Mesothelial cell of epicardium (in vitro differentiated cells): ENCODE measurements around the gene ZSWIM7. TPM values are rescaled to one million over a fixed set of nuclear protein-coding genes. Genes with fewer than 3 reads are reported as not detected.

ENCODE experiments used
- DNase-seq, 2 experiments: peaks; one replicate each; pipeline ENCODE4 v3.0.0; 2021; ENCODE audit warnings: low spot score in 2 of 2; ENCODE audit not compliant: unreplicated experiment in 2 of 2
- H3K27ac Mint-ChIP-seq: 2 replicates; pipeline ENCODE4 v1.8.0; 2021; ENCODE audit warnings: mixed read lengths
- H3K27me3 Mint-ChIP-seq: 2 replicates; pipeline ENCODE4 v1.8.0; 2021; ENCODE audit warnings: low read depth, mixed read lengths
- H3K36me3 Mint-ChIP-seq: 2 replicates; pipeline ENCODE4 v1.8.0; 2021; ENCODE audit warnings: mixed read lengths
- H3K4me1 Mint-ChIP-seq: 2 replicates; pipeline ENCODE4 v1.8.0; 2021; ENCODE audit warnings: mixed read lengths
- H3K4me3 Mint-ChIP-seq: 2 replicates; pipeline ENCODE4 v1.8.0; 2021; ENCODE audit warnings: mild to moderate bottlenecking, moderate library complexity, mixed read lengths
- H3K9me3 Mint-ChIP-seq: 2 replicates; pipeline ENCODE4 v1.8.0; 2021; ENCODE audit warnings: mixed read lengths
- total RNA-seq: library from RNA; stranded (reverse); gene quantifications from 3 replicates; pipeline ENCODE4 v1.2.1, GENCODE V29; 2021
- TF ChIP-seq, protein P1 (sequence below): fragments of 200-600 bp; sonication (generic); IDR thresholded peaks from one replicate; pipeline ENCODE4 v1.5.0; 2021; ENCODE audit warnings: antibody characterized with exemption; ENCODE audit not compliant: unreplicated experiment

ZSWIM7 gene
- total RNA-seq, 1 donor from 2014 or later, result 29.2 TPM

DNA sequence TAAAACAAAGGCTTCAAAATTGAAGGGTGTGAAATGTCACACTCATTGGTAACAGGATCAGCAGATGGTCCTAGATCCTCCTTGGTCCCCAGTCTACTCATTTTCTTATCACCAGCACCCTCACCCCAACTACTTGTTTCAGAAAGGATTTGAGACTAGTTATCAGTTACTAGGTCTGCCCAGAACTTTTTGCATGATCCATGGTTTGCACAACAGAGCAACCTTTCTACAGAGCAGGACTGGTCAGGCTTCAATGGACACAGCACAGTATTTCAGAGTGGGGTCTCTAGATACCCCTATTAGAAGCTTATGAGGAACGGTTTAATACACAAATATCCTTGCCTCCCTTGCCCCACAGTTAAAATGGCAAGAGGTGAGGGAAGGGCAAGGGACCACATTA lies 25.7 kb upstream of the ZSWIM7 start:
- no peak overlapping the region for H3K27ac Mint-ChIP-seq
- no peaks in the 10 kb centered on the region for H3K27me3 Mint-ChIP-seq
- TF ChIP-seq, protein P1, sequence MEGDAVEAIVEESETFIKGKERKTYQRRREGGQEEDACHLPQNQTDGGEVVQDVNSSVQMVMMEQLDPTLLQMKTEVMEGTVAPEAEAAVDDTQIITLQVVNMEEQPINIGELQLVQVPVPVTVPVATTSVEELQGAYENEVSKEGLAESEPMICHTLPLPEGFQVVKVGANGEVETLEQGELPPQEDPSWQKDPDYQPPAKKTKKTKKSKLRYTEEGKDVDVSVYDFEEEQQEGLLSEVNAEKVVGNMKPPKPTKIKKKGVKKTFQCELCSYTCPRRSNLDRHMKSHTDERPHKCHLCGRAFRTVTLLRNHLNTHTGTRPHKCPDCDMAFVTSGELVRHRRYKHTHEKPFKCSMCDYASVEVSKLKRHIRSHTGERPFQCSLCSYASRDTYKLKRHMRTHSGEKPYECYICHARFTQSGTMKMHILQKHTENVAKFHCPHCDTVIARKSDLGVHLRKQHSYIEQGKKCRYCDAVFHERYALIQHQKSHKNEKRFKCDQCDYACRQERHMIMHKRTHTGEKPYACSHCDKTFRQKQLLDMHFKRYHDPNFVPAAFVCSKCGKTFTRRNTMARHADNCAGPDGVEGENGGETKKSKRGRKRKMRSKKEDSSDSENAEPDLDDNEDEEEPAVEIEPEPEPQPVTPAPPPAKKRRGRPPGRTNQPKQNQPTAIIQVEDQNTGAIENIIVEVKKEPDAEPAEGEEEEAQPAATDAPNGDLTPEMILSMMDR, result no peak
- DNase-seq, result no peak
- no peaks in the 10 kb centered on the region for H3K4me1 Mint-ChIP-seq
- H3K9me3 Mint-ChIP-seq, result peaks cover 3% of the 10 kb centered on the region
- peaks cover 61% of the 10 kb centered on the region for H3K36me3 Mint-ChIP-seq
- no peak overlapping the region for H3K4me3 Mint-ChIP-seq

DNA sequence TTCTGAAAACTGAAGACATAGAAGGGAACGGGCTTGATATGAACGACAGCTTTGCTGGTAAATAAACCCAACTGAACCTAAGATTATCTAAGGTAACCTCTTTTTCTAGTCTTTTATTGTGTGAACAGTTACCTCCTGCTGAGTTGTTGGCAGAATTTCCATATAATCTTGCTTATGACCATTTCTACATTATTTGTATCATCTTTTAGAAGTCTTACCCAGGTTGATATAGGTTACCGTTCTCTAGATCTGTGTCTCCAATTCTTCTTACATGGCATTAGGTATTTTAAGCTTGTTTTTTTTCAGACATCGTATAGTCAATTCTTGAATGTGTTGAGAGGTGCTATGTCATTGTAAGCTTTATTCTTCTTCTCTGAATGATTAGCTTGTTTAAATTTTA lies 24.4 kb upstream of the ZSWIM7 start:
- peaks cover 58% of the 10 kb centered on the region for H3K36me3 Mint-ChIP-seq
- TF ChIP-seq, protein P1, result no peak

GRCh38 chr17:16019347-16019746 lies 19.8 kb upstream of the ZSWIM7 start:
- no peaks in the 10 kb centered on the region for H3K4me1 Mint-ChIP-seq
- no peak for DNase-seq
- TF ChIP-seq, protein P1, result no peak
- no peaks in the 10 kb centered on the region for H3K27me3 Mint-ChIP-seq
- H3K27ac Mint-ChIP-seq, result no peak overlapping the region
- peaks cover 44% of the 10 kb centered on the region for H3K36me3 Mint-ChIP-seq
- H3K9me3 Mint-ChIP-seq, result no peaks in the 10 kb centered on the region
- no peak overlapping the region for H3K4me3 Mint-ChIP-seq

More for the DNA sequence above, 24.4 kb upstream of the ZSWIM7 start:
- DNase-seq, result no peak
- Mint-ChIP-seq H3K27me3 (no peaks in the 10 kb centered on the region), H3K27ac (no peak overlapping the region), H3K4me3 (no peak overlapping the region), H3K4me1 (no peaks in the 10 kb centered on the region), H3K9me3 (peaks cover 3% of the 10 kb centered on the region)

GRCh38 chr17:16013943-16014407 lies 14.5 kb upstream of the ZSWIM7 start:
- Mint-ChIP-seq H3K4me1 (no peaks in the 10 kb centered on the region), H3K27ac (peak overlapping the region; percentile 24), H3K36me3 (peaks cover 27% of the 10 kb centered on the region), H3K9me3 (no peaks in the 10 kb centered on the region), H3K4me3 (no peak overlapping the region), H3K27me3 (no peaks in the 10 kb centered on the region)
- TF ChIP-seq, protein P1, result peak; percentile 74
- DNase-seq, result no peak

- no peak for DNase-seq
- no peaks in the 10 kb centered on the region for H3K27me3 Mint-ChIP-seq
- peaks cover 56% of the 10 kb centered on the region for H3K36me3 Mint-ChIP-seq
- H3K4me1 Mint-ChIP-seq, result no peaks in the 10 kb centered on the region
- TF ChIP-seq, protein P1, result no peak
- H3K9me3 Mint-ChIP-seq, result no peaks in the 10 kb centered on the region
- no peak overlapping the region for H3K4me3 Mint-ChIP-seq
- no peak overlapping the region for H3K27ac Mint-ChIP-seq
Measured at GRCh38 chr17:16007439-16007838, 7.9 kb upstream of the ZSWIM7 start.

DNA sequence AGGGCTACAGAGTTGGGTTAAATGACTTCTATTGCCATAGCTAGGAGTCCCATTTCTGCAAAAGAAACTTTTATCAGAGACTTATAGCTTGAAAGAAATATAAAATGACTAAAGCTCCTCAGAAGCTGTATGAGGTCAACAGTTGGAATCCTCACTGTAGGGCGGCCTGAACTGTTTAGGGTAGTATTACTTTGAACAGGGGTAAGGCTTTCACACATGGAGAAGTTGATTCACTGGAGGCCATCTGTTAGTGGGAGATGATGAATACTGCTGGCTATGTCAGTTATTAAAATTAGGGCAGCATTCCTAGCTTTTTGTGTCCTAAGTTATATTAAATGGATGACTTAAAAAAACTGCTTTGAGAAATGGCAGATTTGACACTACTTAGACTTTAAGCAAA lies 6.1 kb upstream of the ZSWIM7 start:
- TF ChIP-seq, protein P1, result no peak
- no peak for DNase-seq
- Mint-ChIP-seq H3K4me3 (no peak overlapping the region), H3K27ac (no peak overlapping the region), H3K27me3 (no peaks in the 10 kb centered on the region), H3K9me3 (peaks cover 8% of the 10 kb centered on the region), H3K36me3 (peaks cover 66% of the 10 kb centered on the region), H3K4me1 (peaks cover 12% of the 10 kb centered on the region)
